Common myeloid progenitor, CD34-positive (primary cell): ENCODE measurements around the gene GABRR3.

ENCODE experiments used
- CTCF ChIA-PET: fragments of 350-600 bp; sonication (Branson Sonifier 250); formaldehyde crosslinking; loops from one replicate; lab custom pipeline; 2021; ENCODE audit warnings: antibody characterized with exemption; lab: Charles Lee
- POLR2A ChIA-PET: fragments of 350-600 bp; sonication (Branson Sonifier 250); formaldehyde crosslinking; loops from one replicate; lab custom pipeline; 2021; ENCODE audit warnings: antibody characterized with exemption; lab: Charles Lee
- DNase-seq, 3 donors: peaks; one replicate each; pipeline versions ENCODE4 v3.0.0 to v3.0.0-alpha.2; 2013
- H3K27ac ChIP-seq, 2 experiments: 1 replicate in 1 of 2; 2 replicates in 1 of 2; pipeline ENCODE4 v1.7.0; 2013; ENCODE audit warnings: inconsistent platforms in 2 of 2, low read length in 2 of 2, mild to moderate bottlenecking in 2 of 2, low read depth in 1 of 2, moderate library complexity in 1 of 2; ENCODE audit not compliant: severe bottlenecking in 2 of 2, insufficient read depth in 1 of 2, poor library complexity in 1 of 2
- H3K27me3 ChIP-seq, 5 experiments: replicated peaks in 2 of 5; 1 replicate in 3 of 5; 2 replicates in 2 of 5; pipeline versions ENCODE4 v1.6.1 to v1.7.0; 2013; ENCODE audit warnings: low read length in 4 of 5, mild to moderate bottlenecking in 2 of 5, moderate library complexity in 2 of 5, inconsistent platforms in 1 of 5; ENCODE audit not compliant: insufficient read depth in 5 of 5, control insufficient read depth in 4 of 5
- H3K36me3 ChIP-seq, 4 experiments: 1 replicate in 2 of 4; 2 replicates in 2 of 4; pipeline versions ENCODE4 v1.6.1 to v1.7.0; 2013; ENCODE audit warnings: low read length in 3 of 4, control low read depth in 1 of 4, mild to moderate bottlenecking in 1 of 4; ENCODE audit not compliant: control insufficient read depth in 4 of 4, insufficient read depth in 4 of 4
- H3K4me1 ChIP-seq, 4 experiments: 1 replicate in 3 of 4; 2 replicates in 1 of 4; pipeline versions ENCODE4 v1.6.1 to v1.7.1; 2013; ENCODE audit warnings: low read length in 3 of 4, mild to moderate bottlenecking in 3 of 4, control low read depth in 1 of 4, inconsistent platforms in 1 of 4, moderate library complexity in 1 of 4; ENCODE audit not compliant: control insufficient read depth in 4 of 4, insufficient read depth in 4 of 4; ENCODE audit errors: control extremely low read depth in 1 of 4
- H3K4me3 ChIP-seq, 7 experiments: 1 replicate in 4 of 7; 2 replicates in 3 of 7; pipeline versions ENCODE4 v1.5.1 to v1.7.0; 2013; ENCODE audit warnings: mild to moderate bottlenecking in 7 of 7, low read length in 6 of 7, moderate library complexity in 6 of 7, inconsistent platforms in 2 of 7, low read depth in 2 of 7, control low read depth in 1 of 7; ENCODE audit not compliant: insufficient read depth in 4 of 7, control insufficient read depth in 1 of 7; ENCODE audit errors: extremely low read depth in 1 of 7
- H3K9me3 ChIP-seq, 5 experiments: 1 replicate in 4 of 5; 2 replicates in 1 of 5; pipeline versions ENCODE4 v1.6.1 to v1.7.1; 2013; ENCODE audit warnings: low read length in 4 of 5, mild to moderate bottlenecking in 2 of 5, inconsistent platforms in 1 of 5, low read depth in 1 of 5, moderate library complexity in 1 of 5; ENCODE audit not compliant: control insufficient read depth in 4 of 5, insufficient read depth in 2 of 5; ENCODE audit errors: control extremely low read depth in 1 of 5
- WGBS: methylation state at CpG from one replicate; pipeline ENCODE4 v1.1.5; 2013; ENCODE audit not compliant: insufficient coverage; 5-methylcytosine and 5-hydroxymethylcytosine counted together

GABRR3 gene

GRCh38 chr3:98022978-98023820, 11.9 kb downstream of the GABRR3 start:
- ChIA-PET POLR2A (no interaction called here), CTCF (interaction anchor here (0.8 to 5.4 kb wide), 22 partner anchors 8 to 1160 kb away, joined by 3 to 60 read pairs (median 5); partner anchors contain the start of gene CRYBG3)
- Histone ChIP-seq H3K27me3 (no peaks in the 10 kb centered on the region), H3K4me1 (no peaks in the 10 kb centered on the region), H3K4me3 (no peak overlapping the region), H3K9me3 (no peaks in the 10 kb centered on the region), H3K27ac (no peak overlapping the region), H3K36me3 (no peaks in the 10 kb centered on the region)
- peak; percentile 72 to 88 (median 79) for DNase-seq
- 38% methylated on average over 10 of the region's 13 CpGs for WGBS

DNA sequence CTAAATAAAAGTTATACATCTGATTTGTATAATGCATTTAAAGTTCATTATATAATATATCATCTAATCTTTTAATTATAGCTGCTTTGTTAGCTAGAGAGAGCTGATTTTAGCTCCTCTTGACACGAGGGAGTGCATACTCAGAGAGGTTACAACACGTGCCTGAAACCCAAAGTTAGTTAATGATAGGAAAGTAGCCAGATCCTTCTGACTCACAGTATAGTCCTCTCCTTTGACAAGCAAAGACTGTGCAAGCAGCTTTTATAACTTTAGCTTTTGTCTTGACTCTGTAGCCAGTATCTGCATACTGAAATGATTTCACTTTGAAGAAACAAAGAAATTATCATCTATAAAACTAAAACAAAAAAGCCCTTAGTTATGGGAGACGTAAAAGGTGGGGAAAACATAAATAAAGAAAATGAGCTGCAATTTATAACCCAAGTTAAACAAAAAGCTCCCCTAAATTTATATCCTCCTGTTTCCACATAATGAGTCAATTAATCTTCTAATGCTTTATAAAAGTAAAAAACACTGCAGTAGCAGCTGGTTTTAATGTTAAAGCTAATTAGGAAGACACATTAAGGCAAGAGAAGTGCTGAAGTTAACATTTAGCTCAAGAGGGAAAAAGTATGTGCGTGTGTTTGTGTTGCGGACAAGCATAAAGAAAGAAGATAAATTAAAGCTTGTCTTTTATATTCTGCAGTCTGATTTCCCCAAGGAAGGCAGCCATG, 13.1 kb downstream of the GABRR3 start:
- Histone ChIP-seq H3K4me1 (no peaks in the 10 kb centered on the region), H3K27me3 (no peaks in the 10 kb centered on the region), H3K27ac (no peak overlapping the region), H3K9me3 (no peaks in the 10 kb centered on the region), H3K4me3 (no peak overlapping the region), H3K36me3 (no peaks in the 10 kb centered on the region)
- ChIA-PET POLR2A (no interaction called here), CTCF (interaction anchor here (0.7 to 5.4 kb wide), 25 partner anchors 9 to 261 kb away, joined by 3 to 60 read pairs (median 4); partner anchors contain the start of gene CRYBG3)
- DNase-seq: no peak
- WGBS: 100% methylated on average over 3 of the region's 5 CpGs

DNA sequence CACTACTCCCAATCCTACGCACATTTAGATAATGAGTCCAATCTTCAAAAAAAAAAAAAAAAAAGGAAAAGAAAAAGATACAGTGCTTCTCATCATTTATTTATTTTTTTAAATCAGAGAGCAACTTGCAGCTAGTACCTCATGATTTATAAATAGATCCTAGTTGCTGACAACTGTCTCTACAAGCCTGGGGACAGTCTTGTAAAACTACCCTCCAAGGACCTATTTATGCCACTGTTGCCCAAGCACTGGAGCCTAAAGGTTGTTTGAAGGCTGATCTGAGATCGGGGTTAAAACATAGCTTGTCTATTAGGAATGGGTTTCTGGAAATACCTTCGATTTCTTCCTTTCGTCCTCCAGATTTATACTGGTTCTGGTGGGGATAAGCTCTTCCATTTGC, 14.7 kb downstream of the GABRR3 start:
- no peaks in the 10 kb centered on the region for H3K27me3 ChIP-seq
- no peaks in the 10 kb centered on the region for H3K36me3 ChIP-seq
- ChIA-PET POLR2A (no interaction called here), CTCF (interaction anchor here (0.9 to 5.4 kb wide), 9 partner anchors 9 to 363 kb away, joined by 3 to 37 read pairs (median 6); no protein-coding TSS in a partner anchor)
- 80% methylated on average over 2 of the region's 4 CpGs for WGBS
- no peak overlapping the region for H3K4me3 ChIP-seq
- no peak for DNase-seq
- H3K27ac ChIP-seq: no peak overlapping the region
- no peaks in the 10 kb centered on the region for H3K9me3 ChIP-seq
- H3K4me1 ChIP-seq: no peaks in the 10 kb centered on the region

GRCh38 chr3:98018301-98018700, 16.8 kb downstream of the GABRR3 start:
- CTCF ChIA-PET: no interaction called here
- Histone ChIP-seq H3K36me3 (no peaks in the 10 kb centered on the region), H3K4me3 (no peak overlapping the region), H3K4me1 (no peaks in the 10 kb centered on the region), H3K27me3 (no peaks in the 10 kb centered on the region), H3K27ac (no peak overlapping the region), H3K9me3 (no peaks in the 10 kb centered on the region)
- no peak for DNase-seq
- 100% methylated on average over 1 of the region's 4 CpGs for WGBS
- POLR2A ChIA-PET: interaction anchor here (0.7 kb wide), 1 partner anchor 1549 kb away, joined by 3 read pairs; no protein-coding TSS in a partner anchor

DNA sequence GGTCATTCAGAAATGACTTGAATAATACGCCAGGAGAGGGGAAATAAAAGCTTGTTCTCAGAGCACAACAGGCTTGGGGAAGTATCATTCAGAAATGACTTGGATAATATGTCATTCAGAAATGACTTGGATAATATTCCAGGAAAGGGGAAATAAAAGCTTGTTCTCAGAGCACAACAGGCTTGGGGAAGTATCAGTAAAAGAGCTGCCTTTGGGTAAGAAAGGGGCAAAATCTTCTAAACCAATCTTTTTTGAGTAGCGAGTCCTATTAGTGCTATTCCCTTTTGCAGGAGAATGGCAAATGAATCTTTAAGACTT, 20.9 kb downstream of the GABRR3 start:
- Histone ChIP-seq H3K36me3 (no peaks in the 10 kb centered on the region), H3K27ac (no peak overlapping the region), H3K4me1 (no peaks in the 10 kb centered on the region), H3K4me3 (no peak overlapping the region), H3K27me3 (no peaks in the 10 kb centered on the region), H3K9me3 (no peaks in the 10 kb centered on the region)
- DNase-seq: no peak
- POLR2A ChIA-PET: no interaction called here
- CTCF ChIA-PET: interaction anchor here (0.8 to 2.4 kb wide), 2 partner anchors 9 to 222 kb away, joined by 3 to 14 read pairs; no protein-coding TSS in a partner anchor
- 94% methylated on average over 1 of the region's 2 CpGs for WGBS

DNA sequence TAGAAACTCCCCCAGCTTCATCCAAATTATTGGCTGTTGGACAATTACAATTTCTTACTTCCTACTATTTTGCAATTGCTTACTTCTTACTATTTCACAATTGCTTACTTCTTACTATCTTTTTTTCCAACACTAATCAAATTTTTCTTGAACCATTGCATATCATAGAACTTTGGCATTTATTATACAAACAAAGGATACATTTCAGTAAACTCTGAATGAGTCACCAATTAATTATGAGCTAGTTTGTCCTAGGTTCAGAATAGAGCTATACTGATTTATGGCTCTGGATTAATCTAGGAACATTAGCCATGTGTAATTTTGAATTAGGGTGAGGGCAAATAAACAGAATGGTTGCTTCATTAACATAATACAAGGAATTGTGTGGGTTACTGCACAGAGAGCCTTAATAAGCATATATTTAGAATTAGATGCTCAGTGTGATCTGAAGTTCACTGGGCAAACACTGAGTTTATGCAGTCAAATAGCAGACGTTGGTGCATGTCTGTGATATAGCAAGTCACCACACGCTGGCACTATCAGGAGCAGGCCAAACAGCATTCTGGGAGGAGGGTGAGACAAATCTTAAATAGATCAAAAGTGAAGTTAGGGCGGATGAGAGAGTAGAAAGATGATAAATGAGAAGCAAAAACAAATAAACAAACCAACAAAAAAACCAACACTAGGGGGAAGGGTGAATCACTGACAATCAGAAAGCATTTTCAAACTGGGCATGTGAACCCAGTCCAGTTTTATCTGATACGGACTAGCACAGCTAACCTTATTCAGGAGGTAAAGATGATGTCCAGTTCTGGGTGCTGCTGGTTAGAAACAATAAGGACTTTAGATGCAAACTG, 21.5 kb downstream of the GABRR3 start:
- Histone ChIP-seq H3K9me3 (no peaks in the 10 kb centered on the region), H3K27ac (no peak overlapping the region), H3K4me3 (no peak overlapping the region), H3K27me3 (no peaks in the 10 kb centered on the region), H3K4me1 (no peaks in the 10 kb centered on the region), H3K36me3 (no peaks in the 10 kb centered on the region)
- POLR2A ChIA-PET: no interaction called here
- CTCF ChIA-PET: interaction anchor here (0.8 to 3.4 kb wide), 3 partner anchors 9 to 221 kb away, joined by 3 to 22 read pairs (median 14); no protein-coding TSS in a partner anchor
- no peak for DNase-seq
- 88% methylated on average over 2 of the region's 4 CpGs for WGBS
